ENCODE results near the gene TSPAN9.

Gene TSPAN9

GRCh38 chr12:3215410-3215975 is 138.3 kb downstream of the TSPAN9 start:
- no peak for TF ChIP-seq POLR2AphosphoS5 (IDR thresholded peaks at IDR 0.05; ENCODE audit: low read depth, low read length)
- no peak for TF ChIP-seq SIN3A (IDR thresholded peaks at IDR 0.05; ENCODE audit: borderline replicate concordance, insufficient read depth, low read length)
- TF ChIP-seq REST (IDR thresholded peaks at IDR 0.05; ENCODE audit: insufficient read depth in 1 of 2, low read depth in 2 of 2, low read length in 2 of 2), result no peak
- TF ChIP-seq FOXP2 (optimal IDR thresholded peaks at IDR 0.05; ENCODE audit: borderline replicate concordance, extremely low read depth, extremely low read length, insufficient read depth), result no peak
- TF ChIP-seq TAF1 (IDR thresholded peaks at IDR 0.05; ENCODE audit: borderline replicate concordance, insufficient read depth, low read length), result no peak

GRCh38 chr12:3216097-3216496 is 138.9 kb downstream of the TSPAN9 start:
- TF ChIP-seq REST (IDR thresholded peaks at IDR 0.05; ENCODE audit: insufficient read depth in 1 of 2, low read depth in 2 of 2, low read length in 2 of 2) (no peak), SIN3A (IDR thresholded peaks at IDR 0.05; ENCODE audit: borderline replicate concordance, insufficient read depth, low read length) (no peak), FOXP2 (optimal IDR thresholded peaks at IDR 0.05; ENCODE audit: borderline replicate concordance, extremely low read depth, extremely low read length, insufficient read depth) (no peak), POLR2AphosphoS5 (IDR thresholded peaks at IDR 0.05; ENCODE audit: low read depth, low read length) (no peak), TAF1 (IDR thresholded peaks at IDR 0.05; ENCODE audit: borderline replicate concordance, insufficient read depth, low read length) (no peak)

GRCh38 chr12:3216726-3217682 is 139.8 kb downstream of the TSPAN9 start:
- TF ChIP-seq REST (IDR thresholded peaks at IDR 0.05; ENCODE audit: insufficient read depth in 1 of 2, low read depth in 2 of 2, low read length in 2 of 2), result no peak
- TF ChIP-seq FOXP2 (optimal IDR thresholded peaks at IDR 0.05; ENCODE audit: borderline replicate concordance, extremely low read depth, extremely low read length, insufficient read depth), result no peak
- TF ChIP-seq POLR2AphosphoS5 (IDR thresholded peaks at IDR 0.05; ENCODE audit: low read depth, low read length), result no peak
- TF ChIP-seq SIN3A (IDR thresholded peaks at IDR 0.05; ENCODE audit: borderline replicate concordance, insufficient read depth, low read length), result no peak

DNA sequence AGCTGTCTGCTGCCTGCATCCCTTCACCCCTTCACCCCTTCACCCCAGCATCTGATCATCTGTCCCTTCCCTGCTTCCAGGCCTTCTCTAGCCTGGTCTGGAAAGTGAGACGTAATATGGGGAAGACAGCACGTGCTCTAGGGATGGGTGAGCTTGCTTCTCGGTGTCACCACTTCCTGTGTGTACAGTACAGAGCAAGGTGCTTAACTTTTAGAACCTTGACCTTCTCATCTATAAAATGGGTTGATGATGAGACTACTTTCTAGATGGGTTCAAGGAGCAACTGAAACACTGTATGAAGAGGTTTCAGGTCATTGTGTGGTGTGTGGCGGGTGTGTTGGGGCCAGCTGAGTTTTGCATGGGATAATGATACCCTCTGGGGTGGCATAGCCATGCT is 140.5 kb downstream of the TSPAN9 start:
- TF ChIP-seq POLR2AphosphoS5 (IDR thresholded peaks at IDR 0.05; ENCODE audit: low read depth, low read length) (no peak), TAF1 (IDR thresholded peaks at IDR 0.05; ENCODE audit: borderline replicate concordance, insufficient read depth, low read length) (no peak), FOXP2 (optimal IDR thresholded peaks at IDR 0.05; ENCODE audit: borderline replicate concordance, extremely low read depth, extremely low read length, insufficient read depth) (no peak), SIN3A (IDR thresholded peaks at IDR 0.05; ENCODE audit: borderline replicate concordance, insufficient read depth, low read length) (no peak), REST (IDR thresholded peaks at IDR 0.05; ENCODE audit: insufficient read depth in 1 of 2, low read depth in 2 of 2, low read length in 2 of 2) (no peak)
